GM18519 (cell line): Measurements from ENCODE around the gene NLRP2B.
"Not testable (repeated sequence)": the region's sequence is repeated elsewhere in the genome, so short reads cannot be mapped to it uniquely, and the experiment has no call there.

Experiments
- ATAC-seq: cut with Tn5 transposase; IDR thresholded peaks from one replicate; pipeline ENCODE4 v1.9.1; 2021; ENCODE audit warnings: mild to moderate bottlenecking, moderate library complexity; ENCODE audit not compliant: unreplicated experiment, low FRiP score

NLRP2B gene

GRCh38 chrX:57680160-57680559 lies at the start of gene NLRP2B:
Gene NLRP2B, minus strand, starts transcription at chrX:57680260.
- ATAC-seq, result no peak

- not testable (repeated sequence) for ATAC-seq
Measured at GRCh38 chrX:57725995-57726394, 45.9 kb upstream of the NLRP2B start.

GRCh38 chrX:57681341-57681740 lies 1.3 kb upstream of the NLRP2B start:
- no peak for ATAC-seq

DNA sequence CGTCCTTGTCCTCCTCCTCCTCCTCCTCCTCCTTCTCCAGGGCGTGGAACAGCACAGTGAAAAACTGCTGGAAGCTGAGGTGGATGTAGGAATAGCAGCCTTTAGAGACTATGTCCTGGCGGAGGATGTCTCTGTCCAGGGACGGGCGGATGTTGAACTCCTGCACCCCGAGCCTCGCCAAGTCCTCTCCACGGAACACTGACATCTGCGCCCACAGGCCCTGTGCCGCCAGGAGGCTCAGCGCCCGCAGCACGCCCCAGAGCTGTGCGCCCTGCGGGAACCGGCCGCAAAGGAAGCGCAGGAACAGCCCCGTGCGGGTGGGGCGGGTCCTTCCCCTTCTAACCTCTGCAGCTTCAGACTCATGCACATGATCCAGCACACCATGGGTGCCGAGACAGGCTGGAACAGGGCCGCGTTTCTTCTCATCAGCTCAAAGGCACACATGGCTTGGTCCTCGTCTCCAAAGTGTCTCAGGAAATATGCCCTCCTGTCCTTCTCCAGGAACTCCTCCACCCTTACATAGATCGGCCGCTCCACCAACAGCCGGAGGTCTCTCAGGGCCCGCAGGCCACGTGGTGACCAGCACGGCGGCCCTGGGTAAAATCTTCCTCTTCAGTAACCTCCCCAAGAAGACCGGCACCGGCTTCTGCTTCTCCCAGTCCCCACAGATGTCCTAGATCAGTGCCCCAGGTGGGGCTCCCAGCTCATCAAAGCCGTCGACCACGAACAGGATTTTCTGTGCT lies 1.2 kb downstream of the NLRP2B start:
- no peak for ATAC-seq

- ATAC-seq, result no peak
Measured at GRCh38 chrX:57677132-57677858, 2.8 kb downstream of the NLRP2B start.

DNA sequence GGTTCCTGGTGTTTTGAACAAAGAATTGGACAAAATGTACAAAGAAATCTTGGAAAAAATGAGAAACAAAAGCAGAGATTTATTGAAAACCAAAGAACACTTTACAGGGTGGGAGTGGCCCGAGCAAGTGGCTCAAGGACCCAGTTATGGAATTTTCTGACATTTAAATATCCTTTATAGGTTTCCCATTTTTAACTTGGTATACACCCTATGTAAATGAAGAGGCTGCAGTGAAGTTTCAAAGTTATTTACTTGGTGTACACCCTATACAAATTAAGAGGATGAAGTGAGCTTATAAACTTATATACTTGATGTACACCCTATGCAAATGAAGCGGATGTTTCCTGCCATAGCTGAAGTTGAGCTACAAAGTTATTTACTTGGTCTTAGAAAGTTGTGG lies 4.7 kb downstream of the NLRP2B start:
- ATAC-seq, result no peak

DNA sequence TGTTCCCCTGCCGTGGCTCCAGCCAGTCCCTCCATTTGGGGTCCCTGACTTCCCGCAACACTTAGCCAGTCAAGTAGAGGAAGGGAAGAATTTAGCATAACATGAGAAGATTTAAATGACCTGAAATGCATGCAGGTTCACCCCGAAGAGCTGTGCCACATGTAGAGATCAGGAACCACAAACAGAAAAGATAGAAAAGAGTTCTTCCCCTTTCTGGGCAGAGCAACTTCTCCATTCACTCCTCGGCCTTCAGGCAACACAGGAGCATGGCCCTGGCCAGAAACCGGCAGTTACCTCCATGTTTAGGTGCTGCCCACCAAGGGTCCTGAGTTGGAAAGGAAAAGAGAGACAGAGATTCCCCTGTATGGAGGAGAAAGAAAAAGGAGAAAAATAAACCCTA lies 5.2 kb downstream of the NLRP2B start:
- no peak for ATAC-seq

GRCh38 chrX:57669961-57670360 lies 10.1 kb downstream of the NLRP2B start:
- ATAC-seq, result no peak

GRCh38 chrX:57667010-57667409 lies 13.1 kb downstream of the NLRP2B start:
- no peak for ATAC-seq

DNA sequence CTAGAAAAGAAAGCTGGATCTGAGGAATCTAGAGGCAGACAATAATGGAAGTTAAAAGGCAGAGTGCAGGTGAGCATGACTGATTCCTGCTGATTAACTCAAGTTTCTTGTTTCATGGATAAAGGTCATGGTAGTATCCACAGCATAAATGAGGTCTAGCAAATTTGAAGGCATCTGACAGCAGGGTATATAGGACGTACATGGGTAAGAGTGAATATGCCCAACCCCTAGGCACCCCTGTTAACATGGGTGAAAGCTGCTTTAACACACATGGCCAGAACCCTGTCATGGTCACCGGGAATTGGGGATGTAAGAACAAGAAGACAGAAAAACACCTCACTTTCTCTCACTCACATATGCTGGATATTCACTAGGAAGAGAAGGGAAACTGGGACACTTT lies 25.0 kb downstream of the NLRP2B start:
- no peak for ATAC-seq

DNA sequence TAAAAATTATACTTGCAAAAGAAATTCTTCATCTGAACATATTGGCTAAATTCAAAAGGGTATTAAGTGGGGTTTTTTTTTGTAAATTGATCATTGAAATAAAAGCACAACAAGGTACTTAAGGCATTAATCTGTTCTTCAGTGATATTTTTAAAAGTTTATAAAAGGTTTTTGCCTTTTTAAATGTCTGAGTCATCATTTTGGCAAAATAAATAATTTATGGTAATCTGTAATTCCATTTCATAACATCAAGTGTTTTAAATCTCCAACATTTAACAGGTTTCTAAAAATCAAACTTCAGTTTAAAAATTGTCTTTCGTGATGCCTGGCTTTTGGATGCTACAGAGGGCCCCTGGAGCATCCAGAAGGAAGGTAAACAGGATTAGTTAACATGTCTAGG lies 27.4 kb downstream of the NLRP2B start:
- no peak for ATAC-seq

DNA sequence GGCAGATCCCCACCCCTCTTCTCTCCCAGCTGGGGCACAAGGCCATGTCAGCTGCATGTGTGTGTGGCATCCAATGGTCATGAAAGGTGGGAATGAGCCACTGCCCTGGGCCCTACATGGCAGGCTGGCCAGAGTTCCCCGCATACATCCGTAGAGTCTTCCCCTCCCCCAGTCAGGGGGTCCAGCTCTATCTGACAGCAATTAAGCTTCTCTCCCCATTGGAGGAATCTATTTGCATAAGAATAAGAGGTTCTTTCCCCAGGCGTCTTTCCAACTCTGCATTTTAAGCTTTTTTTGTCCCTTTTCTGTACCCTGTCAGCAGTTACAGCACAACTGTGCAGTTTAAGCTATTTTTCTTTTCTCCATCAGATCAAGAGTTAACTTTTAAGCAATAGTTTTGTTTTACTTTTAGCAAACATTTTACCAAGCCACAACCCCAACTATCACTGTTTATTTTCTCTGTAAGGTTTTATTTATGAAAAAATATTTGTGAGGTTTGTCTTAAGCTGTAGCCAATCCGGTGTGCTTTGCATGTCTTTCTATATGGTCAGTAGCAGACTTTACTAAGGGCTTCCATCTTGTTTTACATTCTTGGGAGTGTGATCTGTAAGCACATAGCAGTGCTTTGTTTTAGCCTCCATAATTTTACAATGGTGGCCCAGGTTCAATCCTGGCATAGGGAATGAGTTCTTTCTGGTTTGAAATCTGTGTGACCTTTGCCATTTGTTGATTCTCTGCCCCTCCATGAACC lies 28.7 kb downstream of the NLRP2B start:
- no peak for ATAC-seq

GRCh38 chrX:57647020-57647419 lies 33.0 kb downstream of the NLRP2B start:
- no peak for ATAC-seq

- no peak for ATAC-seq
Measured at GRCh38 chrX:57643698-57644097, 36.4 kb downstream of the NLRP2B start.

- ATAC-seq, result no peak
Measured at GRCh38 chrX:57641338-57641737, 38.7 kb downstream of the NLRP2B start.

- ATAC-seq, result no peak
Measured at GRCh38 chrX:57640674-57641016, 39.4 kb downstream of the NLRP2B start.

- not testable (repeated sequence) for ATAC-seq
Measured at GRCh38 chrX:57629438-57629837, 50.6 kb downstream of the NLRP2B start.
